IMR-90 (cell line): ENCODE results near the gene DSCAML1. TPM values are rescaled to one million over a fixed set of nuclear protein-coding genes. Genes with fewer than 3 reads are reported as not detected.

Source experiments
- ATAC-seq: fragments of 200-7000 bp; cut with Tn5 transposase; 2 replicates; pipeline ENCODE4 v1.9.1; 2020; ENCODE audit warnings: low read depth, mild to moderate bottlenecking, moderate library complexity
- BruUV-seq: library from RNA; stranded (reverse); fragments of 400-500 nt; replicated peaks from 2 replicates; lab custom pipeline; 2021; lab: Mats Ljungman, UMichigan
- CTCF ChIA-PET: fragments of 300-600 bp; formaldehyde crosslinking; extraction: SDS; loops from one replicate; lab custom pipeline; 2021; ENCODE audit warnings: antibody characterized with exemption; lab: Yijun Ruan, JAX
- POLR2A ChIA-PET: fragments of 300-600 bp; sonication (Branson Sonifier 250); formaldehyde crosslinking; loops from one replicate; lab custom pipeline; 2022; ENCODE audit warnings: antibody characterized with exemption; ENCODE audit not compliant: unreplicated experiment; lab: Charles Lee
- DNase-seq: peaks from one replicate; pipeline ENCODE4 v3.0.0; 2013
- H2AFZ ChIP-seq: replicated peaks from 2 replicates; pipeline ENCODE3; 2013; ENCODE audit warnings: low read length, mild to moderate bottlenecking; ENCODE audit not compliant: poor library complexity
- H2AK5ac ChIP-seq: 2 replicates; pipeline ENCODE4 v1.6.1; 2013; ENCODE audit warnings: low read depth, low read length, inconsistent platforms
- H2AK9ac ChIP-seq: replicated peaks from 2 replicates; pipeline ENCODE3; 2013; ENCODE audit warnings: mild to moderate bottlenecking, low read depth, low read length, moderate library complexity; ENCODE audit not compliant: poor library complexity
- H2BK120ac ChIP-seq: 2 replicates; pipeline ENCODE4 v1.6.1; 2013; ENCODE audit warnings: low read depth, low read length, inconsistent platforms
- H2BK15ac ChIP-seq: 3 replicates; pipeline ENCODE4 v1.6.1; 2013; ENCODE audit warnings: low read depth, low read length, inconsistent platforms
- H2BK20ac ChIP-seq: 2 replicates; pipeline ENCODE4 v1.6.1; 2013; ENCODE audit warnings: low read depth, mild to moderate bottlenecking, inconsistent platforms, low read length, moderate library complexity
- H2BK5ac ChIP-seq: 2 replicates; pipeline ENCODE4 v1.6.1; 2013; ENCODE audit warnings: mild to moderate bottlenecking, low read depth, low read length, inconsistent platforms; ENCODE audit not compliant: poor library complexity, severe bottlenecking
- H3K14ac ChIP-seq: replicated peaks from 2 replicates; pipeline ENCODE4 v1.6.1; 2013; ENCODE audit warnings: low read depth, low read length, inconsistent platforms
- H3K18ac ChIP-seq: 2 replicates; pipeline ENCODE4 v1.6.1; 2013; ENCODE audit warnings: low read depth, low read length, control low read depth
- H3K23ac ChIP-seq: 2 replicates; pipeline ENCODE4 v1.6.1; 2013; ENCODE audit warnings: low read depth, low read length, inconsistent platforms
- H3K27ac ChIP-seq: 2 replicates; pipeline ENCODE4 v1.5.1; 2013; ENCODE audit warnings: mild to moderate bottlenecking, control low read depth, low read length; ENCODE audit not compliant: insufficient read depth
- H3K27me3 ChIP-seq: 2 replicates; pipeline ENCODE4 v1.6.1; 2013; ENCODE audit warnings: low read length; ENCODE audit not compliant: control insufficient read depth, insufficient read depth
- H3K36me3 ChIP-seq: 2 replicates; pipeline ENCODE4 v1.6.1; 2013; ENCODE audit warnings: low read length, mixed read lengths; ENCODE audit not compliant: control insufficient read depth, insufficient read depth
- H3K4ac ChIP-seq: 2 replicates; pipeline ENCODE4 v1.6.1; 2013; ENCODE audit warnings: low read depth, low read length, inconsistent platforms
- H3K4me1 ChIP-seq: 2 replicates; pipeline ENCODE4 v1.6.1; 2013; ENCODE audit warnings: low read length, mixed read lengths; ENCODE audit not compliant: control insufficient read depth, insufficient read depth
- H3K4me2 ChIP-seq: 2 replicates; pipeline ENCODE4 v1.6.1; 2013; ENCODE audit warnings: low read depth, mild to moderate bottlenecking, control low read depth, low read length, moderate library complexity
- H3K4me3 ChIP-seq: 2 replicates; pipeline ENCODE4 v1.5.1; 2013; ENCODE audit warnings: low read depth, mild to moderate bottlenecking, control low read depth, low read length, moderate library complexity; ENCODE audit not compliant: insufficient read depth
- H3K56ac ChIP-seq: 2 replicates; pipeline ENCODE4 v1.6.1; 2013; ENCODE audit warnings: low read length, inconsistent platforms; ENCODE audit not compliant: insufficient read depth; ENCODE audit errors: extremely low read depth
- H3K79me1 ChIP-seq, 2 experiments: 2 replicates each; pipeline ENCODE4 v1.6.1; 2013; ENCODE audit warnings: low read length in 2 of 2, inconsistent platforms in 1 of 2, low read depth in 1 of 2
- H3K9ac ChIP-seq: 2 replicates; pipeline ENCODE4 v1.6.1; 2013; ENCODE audit warnings: low read depth, low read length, control low read depth
- H3K9me1 ChIP-seq: 2 replicates; pipeline ENCODE4 v1.6.1; 2013; ENCODE audit warnings: low read length, inconsistent platforms; ENCODE audit not compliant: insufficient read depth
- H3K9me3 ChIP-seq: 2 replicates; pipeline ENCODE4 v1.6.1; 2013; ENCODE audit warnings: low read length; ENCODE audit not compliant: control insufficient read depth, insufficient read depth
- H4K20me1 ChIP-seq: 2 replicates; pipeline ENCODE4 v1.6.1; 2013; ENCODE audit warnings: low read length, inconsistent platforms; ENCODE audit not compliant: insufficient read depth
- H4K5ac ChIP-seq: 2 replicates; pipeline ENCODE4 v1.6.1; 2013; ENCODE audit warnings: mild to moderate bottlenecking, low read depth, low read length, control low read depth
- H4K8ac ChIP-seq, 2 experiments: 2 replicates each; pipeline ENCODE4 v1.6.1; 2013; ENCODE audit warnings: low read depth in 2 of 2, low read length in 2 of 2, control low read depth in 1 of 2, inconsistent platforms in 1 of 2
- H4K91ac ChIP-seq: 2 replicates; pipeline ENCODE4 v1.6.1; 2013; ENCODE audit warnings: low read depth, low read length, inconsistent platforms; ENCODE audit not compliant: insufficient read depth
- BHLHE40 ChIP-seq: fragments of 150-350 bp; IDR thresholded peaks from 2 replicates; pipeline ENCODE4 v1.6.1; 2016; ENCODE audit warnings: mild to moderate bottlenecking, low read depth, low read length
- CEBPB ChIP-seq: IDR thresholded peaks from 2 replicates; pipeline ENCODE4 v1.6.1; 2012; ENCODE audit warnings: low read depth, low read length, improper control_type of control experiment
- CHD1 ChIP-seq: IDR thresholded peaks from 2 replicates; pipeline ENCODE4 v1.6.1; 2012; ENCODE audit warnings: low read depth, low read length, improper control_type of control experiment
- CTCF ChIP-seq: conservative IDR thresholded peaks from 2 replicates; pipeline ENCODE4 v1.5.1; 2012; ENCODE audit warnings: mild to moderate bottlenecking, low read depth, low read length, improper control_type of control experiment
- ELK1 ChIP-seq: fragments of 150-350 bp; IDR thresholded peaks from 2 replicates; pipeline ENCODE4 v1.6.1; 2016; ENCODE audit warnings: low read depth, mild to moderate bottlenecking, low read length, moderate library complexity, borderline replicate concordance
- FOS ChIP-seq: fragments of 150-350 bp; IDR thresholded peaks from 2 replicates; pipeline ENCODE4 v1.6.1; 2016; ENCODE audit warnings: low read depth, low read length
- MAFK ChIP-seq: IDR thresholded peaks from 2 replicates; pipeline ENCODE4 v1.6.1; 2012; ENCODE audit warnings: low read depth, low read length, improper control_type of control experiment
- MAZ ChIP-seq: IDR thresholded peaks from 2 replicates; pipeline ENCODE4 v1.6.1; 2012; ENCODE audit warnings: low read depth, mild to moderate bottlenecking, low read length, improper control_type of control experiment, moderate library complexity, borderline replicate concordance
- MXI1 ChIP-seq: IDR thresholded peaks from 2 replicates; pipeline ENCODE4 v1.6.1; 2012; ENCODE audit warnings: low read depth, mild to moderate bottlenecking, low read length, moderate library complexity, borderline replicate concordance
- NFE2L2 ChIP-seq: fragments of 150-350 bp; IDR thresholded peaks from 2 replicates; pipeline ENCODE4 v1.6.1; 2016; ENCODE audit warnings: low read depth, mild to moderate bottlenecking, low read length
- POLR2A ChIP-seq: IDR thresholded peaks from 2 replicates; pipeline ENCODE4 v1.6.1; 2012; ENCODE audit warnings: mild to moderate bottlenecking, low read depth, low read length
- RAD21 ChIP-seq: IDR thresholded peaks from 2 replicates; pipeline ENCODE4 v1.6.1; 2012; ENCODE audit warnings: low read length, improper control_type of control experiment
- RCOR1 ChIP-seq: IDR thresholded peaks from 2 replicates; pipeline ENCODE4 v1.6.1; 2012; ENCODE audit warnings: mild to moderate bottlenecking, low read length, improper control_type of control experiment; ENCODE audit not compliant: insufficient replicate concordance
- RFX5 ChIP-seq: IDR thresholded peaks from 2 replicates; pipeline ENCODE4 v1.8.0; 2012; ENCODE audit warnings: low read depth, mild to moderate bottlenecking, low read length, moderate library complexity
- SMC3 ChIP-seq: fragments of 150-350 bp; IDR thresholded peaks from 2 replicates; pipeline ENCODE4 v1.6.1; 2016; ENCODE audit warnings: low read depth, mild to moderate bottlenecking, antibody characterized with exemption, low read length, moderate library complexity
- USF2 ChIP-seq: fragments of 150-350 bp; IDR thresholded peaks from 2 replicates; pipeline ENCODE4 v1.6.1; 2017; ENCODE audit warnings: mild to moderate bottlenecking, antibody characterized with exemption, low read length, low read depth
- WGBS, 2 experiments: methylation state at CpG; one replicate each; pipeline versions ENCODE4 v1.1.5 to v1.1.7; 2013; ENCODE audit warnings: missing lambda C conversion rate in 2 of 2; ENCODE audit not compliant: insufficient read length in 1 of 2; ENCODE audit errors: extremely low coverage in 2 of 2; 5-methylcytosine and 5-hydroxymethylcytosine counted together
- dilution Hi-C: fragments of 300-500 bp; cut with HindIII; formaldehyde crosslinking; loops from one replicate; pipeline ENCODE4 v1.14.3; 2018; ENCODE audit warnings: low sequenced_read_pairs; ENCODE audit not compliant: unreplicated experiment
- in situ Hi-C: fragments of 300-500 bp; cut with MboI; formaldehyde crosslinking; loops from 3 replicates; pipeline ENCODE4 v1.14.3; 2019; ENCODE audit warnings: low sequenced_read_pairs, inconsistent platforms, mixed read lengths
- intact Hi-C: fragments of 100-400 bp; cut with micrococcal nuclease; formaldehyde crosslinking; loops from 2 replicates; pipeline ENCODE4 v1.10.0; 2022
- polyA plus RNA-seq, 3 experiments: library from polyadenylated mRNA; depleted of rRNA; stranded (reverse); fragments of >200 nt; gene quantifications; 2 replicates each; pipeline ENCODE4 v1.2.3, GENCODE V29; 2012; ENCODE audit warnings: low replicate concordance in 1 of 3
- total RNA-seq: library from RNA; depleted of rRNA; stranded (reverse); fragments of >200 nt; gene quantifications from 2 replicates; pipeline ENCODE4 v1.2.3, GENCODE V29; 2012

Gene DSCAML1
- total and polyA plus RNA-seq, 2 of the 4 experiments (the other 2 are of a cell fraction), result not detected

- no peaks in the 10 kb centered on the region for H3K79me1 ChIP-seq
- WGBS, 2 experiments, result no CpG with 5 or more reads among the region's 6 CpGs
- no TSS peak for BruUV-seq
These were observed 316.0 kb downstream of the DSCAML1 start for GRCh38 chr11:117481036-117481435.

More at GRCh38 chr11:117481036-117481435, 316.0 kb downstream of the DSCAML1 start:
- ChIA-PET CTCF (no interaction called here), POLR2A (no interaction called here)
- Histone ChIP-seq H3K56ac (no peak overlapping the region), H2AFZ (no peak overlapping the region), H4K5ac (no peak overlapping the region), H2BK120ac (no peak overlapping the region), H4K91ac (no peak overlapping the region), H2BK15ac (no peak overlapping the region), H3K14ac (no peak overlapping the region), H3K9me1 (no peaks in the 10 kb centered on the region), H3K4me3 (no peak overlapping the region), H2BK20ac (no peak overlapping the region), H3K36me3 (no peaks in the 10 kb centered on the region), H3K9me3 (no peaks in the 10 kb centered on the region), H4K8ac (no peak overlapping the region), H3K27ac (no peak overlapping the region), H3K4me2 (no peak overlapping the region), H3K18ac (no peak overlapping the region), H3K4me1 (no peaks in the 10 kb centered on the region), H2BK5ac (no peak overlapping the region), H3K9ac (no peak overlapping the region), H2AK5ac (no peak overlapping the region), H4K20me1 (no peaks in the 10 kb centered on the region), H3K27me3 (peaks cover 8% of the 10 kb centered on the region), H2AK9ac (no peak overlapping the region), H3K23ac (no peak overlapping the region), H3K4ac (no peak overlapping the region)
- ATAC-seq (no peak), DNase-seq (no peak)
- in situ Hi-C loops, result no loop called here
- dilution Hi-C loops, result no loop called here
- no peak for TF ChIP-seq ELK1
- no peak for TF ChIP-seq RCOR1
- TF ChIP-seq CTCF, result no peak
- no peak for TF ChIP-seq RFX5
- TF ChIP-seq MXI1, result no peak
- no peak for TF ChIP-seq CHD1
- TF ChIP-seq NFE2L2, result no peak
- no peak for TF ChIP-seq POLR2A
- no peak for TF ChIP-seq RAD21
- no peak for TF ChIP-seq BHLHE40
- no peak for TF ChIP-seq SMC3
- TF ChIP-seq MAZ, result no peak
- TF ChIP-seq FOS, result no peak
- TF ChIP-seq CEBPB, result no peak
- TF ChIP-seq MAFK, result no peak
- TF ChIP-seq USF2, result no peak
- intact Hi-C loops, result no loop called here
